ENCODE data around the gene GBP2.

GBP2 gene

GRCh38 chr1:89166705-89167104 is 40.8 kb upstream of the GBP2 start (continued):
- no peak for TF ChIP-seq ZNF394 (tag by site-specific recombination; IDR thresholded peaks at IDR 0.05; ENCODE audit: borderline replicate concordance)
- no peak for TF ChIP-seq ZNF510 (tag by site-specific recombination; IDR thresholded peaks at IDR 0.05; ENCODE audit: insufficient replicate concordance)
- no peak for TF ChIP-seq ZBTB7A (tag by site-specific recombination; IDR thresholded peaks at IDR 0.05; ENCODE audit: low read depth)
- no peak for TF ChIP-seq ZNF354C (tag by site-specific recombination; IDR thresholded peaks at IDR 0.05; ENCODE audit: borderline replicate concordance, low read depth)
- no peak for TF ChIP-seq ZNF658 (tag by site-specific recombination; IDR thresholded peaks at IDR 0.05)
- TF ChIP-seq SCRT2 (tag by site-specific recombination; IDR thresholded peaks at IDR 0.05): no peak
- no peak for TF ChIP-seq ZFP69B (tag by site-specific recombination; IDR thresholded peaks at IDR 0.05)
- TF ChIP-seq ZNF514 (tag by site-specific recombination; IDR thresholded peaks at IDR 0.05): no peak
- TF ChIP-seq ZNF24 (tag by site-specific recombination; IDR thresholded peaks at IDR 0.05): no peak

- ChIA-PET CTCF (no interaction called here), POLR2A (no interaction called here)
- Histone ChIP-seq H3K27ac (ENCODE audit: extremely low read depth, low read depth, low read length) (no peak overlapping the region), H3K36me3 (ENCODE audit: control insufficient read depth in 2 of 2, insufficient read depth in 1 of 2, low read length in 2 of 2) (no peaks in the 10 kb centered on the region), H3K9me3 (ENCODE audit: control insufficient read depth, insufficient read depth, low read depth, low read length) (no peaks in the 10 kb centered on the region), H3K4me1 (ENCODE audit: control insufficient read depth, insufficient read depth, low read length) (no peaks in the 10 kb centered on the region), H3K4me3 (ENCODE audit: low read depth, low read length) (no peak overlapping the region)
- TF ChIP-seq ATF2 (tag by site-specific recombination; IDR thresholded peaks at IDR 0.05; ENCODE audit: low read depth): no peak
- no peak for TF ChIP-seq ZNF621 (tag by site-specific recombination; IDR thresholded peaks at IDR 0.05)
- TF ChIP-seq ZNF398 (tag by site-specific recombination; IDR thresholded peaks at IDR 0.05): no peak
- no peak for TF ChIP-seq ZNF292 (tag by site-specific recombination; IDR thresholded peaks at IDR 0.05; ENCODE audit: borderline replicate concordance, low read depth)
- TF ChIP-seq ZXDB (tag by site-specific recombination; IDR thresholded peaks at IDR 0.05): no peak
These were observed 39.9 kb upstream of the GBP2 start for GRCh38 chr1:89165811-89166210.

GRCh38 chr1:89151047-89151446 is 25.1 kb upstream of the GBP2 start:
- no peak overlapping the region for H3K27ac ChIP-seq (ENCODE audit: extremely low read depth, low read depth, low read length)
- H3K4me1 ChIP-seq (ENCODE audit: control insufficient read depth, insufficient read depth, low read length): no peaks in the 10 kb centered on the region
- CTCF ChIA-PET: interaction anchor here (0.6 kb wide), 1 partner anchor 305 kb away, joined by 4 read pairs; no protein-coding TSS in a partner anchor
- H3K36me3 ChIP-seq (ENCODE audit: control insufficient read depth in 2 of 2, insufficient read depth in 1 of 2, low read length in 2 of 2): no peaks in the 10 kb centered on the region
- POLR2A ChIA-PET: no interaction called here
- no peak for TF ChIP-seq ZNF785 (tag by site-specific recombination; IDR thresholded peaks at IDR 0.05)
- no peak for TF ChIP-seq ZNF677 (tag by site-specific recombination; IDR thresholded peaks at IDR 0.05)
- TF ChIP-seq BCL11A (tag by site-specific recombination; IDR thresholded peaks at IDR 0.05; ENCODE audit: low read depth): no peak
- no peak overlapping the region for H3K4me3 ChIP-seq (ENCODE audit: low read depth, low read length)
- H3K9me3 ChIP-seq (ENCODE audit: control insufficient read depth, insufficient read depth, low read depth, low read length): no peaks in the 10 kb centered on the region

GRCh38 chr1:89149976-89150375 is 24.1 kb upstream of the GBP2 start:
- Histone ChIP-seq H3K9me3 (ENCODE audit: control insufficient read depth, insufficient read depth, low read depth, low read length) (no peaks in the 10 kb centered on the region), H3K36me3 (ENCODE audit: control insufficient read depth in 2 of 2, insufficient read depth in 1 of 2, low read length in 2 of 2) (no peaks in the 10 kb centered on the region), H3K4me1 (ENCODE audit: control insufficient read depth, insufficient read depth, low read length) (no peaks in the 10 kb centered on the region), H3K4me3 (ENCODE audit: low read depth, low read length) (no peak overlapping the region), H3K27ac (ENCODE audit: extremely low read depth, low read depth, low read length) (no peak overlapping the region)
- POLR2A ChIA-PET: no interaction called here
- CTCF ChIA-PET: interaction anchor here (0.9 kb wide), 1 partner anchor 62 kb away, joined by 5 read pairs; no protein-coding TSS in a partner anchor
- TF ChIP-seq REPIN1 (tag by site-specific recombination; IDR thresholded peaks at IDR 0.05; ENCODE audit: low read depth): no peak
- TF ChIP-seq SP7 (tag by site-specific recombination; IDR thresholded peaks at IDR 0.05): no peak
- TF ChIP-seq ZNF488 (tag by site-specific recombination; IDR thresholded peaks at IDR 0.05): no peak
- TF ChIP-seq ZNF473 (tag by site-specific recombination; IDR thresholded peaks at IDR 0.05): no peak
- no peak for TF ChIP-seq ZNF76 (tag by site-specific recombination; IDR thresholded peaks at IDR 0.05; ENCODE audit: borderline replicate concordance, low read depth)
- no peak for TF ChIP-seq RBAK (tag by site-specific recombination; IDR thresholded peaks at IDR 0.05)
- no peak for TF ChIP-seq ZNF19 (tag by site-specific recombination; IDR thresholded peaks at IDR 0.05; ENCODE audit: low read depth)
- no peak for TF ChIP-seq ZFHX2 (tag by site-specific recombination; conservative IDR thresholded peaks at IDR 0.05)
- TF ChIP-seq PRDM4 (tag by site-specific recombination; IDR thresholded peaks at IDR 0.05): no peak
